Panc1 (cell line): Measurements from ENCODE around the gene STIP1. TPM values are rescaled to one million over a fixed set of nuclear protein-coding genes. Genes with fewer than 3 reads are reported as not detected.

Source experiments
- ATAC-seq: fragments of 200-7000 bp; cut with Tn5 transposase; 2 replicates; pipeline ENCODE4 v1.9.1; 2020; ENCODE audit warnings: mild to moderate bottlenecking, moderate library complexity
- Bru-seq: library from RNA; stranded (reverse); fragments of 400-500 nt; gene quantifications from one replicate; lab custom pipeline; 2021; lab: Mats Ljungman, UMichigan
- BruChase-seq, 2 experiments: library from RNA; stranded (reverse); fragments of 400-500 nt; gene quantifications; one replicate each; lab custom pipeline; 2021; lab: Mats Ljungman, UMichigan
- BruUV-seq: library from RNA; stranded (reverse); fragments of 400-500 nt; replicated peaks from 2 replicates; lab custom pipeline; 2021; lab: Mats Ljungman, UMichigan
- CTCF ChIA-PET: fragments of 300-600 bp; sonication (Branson Sonifier 250); formaldehyde crosslinking; loops from one replicate; lab custom pipeline; 2022; ENCODE audit warnings: antibody characterized with exemption; lab: Charles Lee
- POLR2A ChIA-PET: fragments of 300-600 bp; sonication (Branson Sonifier 250); formaldehyde crosslinking; loops from one replicate; lab custom pipeline; 2022; ENCODE audit warnings: antibody characterized with exemption; lab: Charles Lee
- DNase-seq: peaks from one replicate; pipeline ENCODE4 v3.0.0-alpha.2; 2010; ENCODE audit warnings: low read depth, low spot score
- H3K27ac ChIP-seq: 2 replicates; pipeline ENCODE4 v1.5.1; 2011; ENCODE audit warnings: mild to moderate bottlenecking, low read length, inconsistent platforms
- H3K27me3 ChIP-seq: fragments of 200-500 bp; sonication (Bioruptor generic); 2 replicates; pipeline ENCODE4 v1.6.0; 2014; ENCODE audit warnings: low read length, inconsistent platforms; ENCODE audit not compliant: control insufficient read depth, insufficient read depth
- H3K36me3 ChIP-seq: fragments of 200-500 bp; sonication (Bioruptor generic); 2 replicates; pipeline ENCODE4 v1.5.1; 2014; ENCODE audit warnings: inconsistent platforms, mild to moderate bottlenecking, low read length, moderate library complexity; ENCODE audit not compliant: control insufficient read depth, insufficient read depth
- H3K4me1 ChIP-seq: 2 replicates; pipeline ENCODE4 v1.5.1; 2011; ENCODE audit warnings: inconsistent platforms, mild to moderate bottlenecking, low read length, moderate library complexity; ENCODE audit not compliant: control insufficient read depth, insufficient read depth
- H3K4me3 ChIP-seq, 2 experiments: 2 replicates each; pipeline ENCODE4 v1.5.1; 2011 to 2012; ENCODE audit warnings: low read depth in 2 of 2, low read length in 2 of 2, mild to moderate bottlenecking in 2 of 2, inconsistent platforms in 1 of 2, moderate library complexity in 1 of 2
- H3K9me3 ChIP-seq: fragments of 200-500 bp; sonication (Bioruptor generic); 2 replicates; pipeline ENCODE4 v1.5.1; 2014; ENCODE audit warnings: low read depth, mild to moderate bottlenecking, inconsistent platforms, low read length, moderate library complexity; ENCODE audit not compliant: control insufficient read depth, insufficient read depth
- POLR2AphosphoS5 ChIP-seq: IDR thresholded peaks from 2 replicates; pipeline ENCODE4 v1.6.1; 2012; ENCODE audit warnings: mild to moderate bottlenecking, low read depth, low read length, moderate library complexity
- SIN3A ChIP-seq: IDR thresholded peaks from 2 replicates; pipeline ENCODE4 v1.6.1; 2012; ENCODE audit warnings: low read depth, mild to moderate bottlenecking, low read length, moderate library complexity, borderline replicate concordance; ENCODE audit not compliant: insufficient read depth
- TCF7L2 ChIP-seq: IDR thresholded peaks from 2 replicates; pipeline ENCODE4 v1.6.1; 2011; ENCODE audit warnings: mild to moderate bottlenecking, low read depth, low read length, inconsistent platforms
- in situ Hi-C: cut with HindIII; loops from 2 replicates; pipeline ENCODE4 v1.10.0; 2016; ENCODE audit warnings: low sequenced_read_pairs, low pct_unique_long_range_greater_than_20kb
- intact Hi-C: fragments of 100-400 bp; cut with micrococcal nuclease; formaldehyde crosslinking; loops from one replicate; pipeline ENCODE4 v1.10.0; 2022; ENCODE audit not compliant: unreplicated experiment
- long read RNA-seq: library from polyadenylated mRNA; unstranded; transcript quantifications from one replicate; pipeline ENCODE4 v2.0.0, GENCODE V29; 2021; ENCODE audit not compliant: unreplicated experiment
- polyA plus RNA-seq: library from polyadenylated mRNA; unstranded; fragments of >200 nt; gene quantifications from one replicate; pipeline ENCODE4 v1.2.1, GENCODE V29; 2012; ENCODE audit warnings: missing spikeins; ENCODE audit not compliant: insufficient read length
- total RNA-seq: library from RNA; stranded (reverse); gene quantifications from one replicate; pipeline ENCODE4 v1.2.1, GENCODE V29; 2021; ENCODE audit not compliant: unreplicated experiment
- TF ChIP-seq, protein P1 (sequence below), 2 experiments: IDR thresholded peaks; 2 replicates each; pipeline ENCODE4 v1.6.1; 2011 to 2012; ENCODE audit warnings: low read depth in 2 of 2, control low read depth in 1 of 2, low read length in 1 of 2, mild to moderate bottlenecking in 1 of 2, moderate library complexity in 1 of 2; ENCODE audit not compliant: insufficient read depth in 1 of 2
- TF ChIP-seq, protein P2 (sequence below): fragments of 450-650 bp; IDR thresholded peaks from 2 replicates; pipeline ENCODE4 v1.5.1; 2017; ENCODE audit warnings: mild to moderate bottlenecking

STIP1 gene
- 344 TPM for total RNA-seq
- 434 TPM for polyA plus RNA-seq
- Bru-seq, nascent RNA = percentile 94 among the genes with signal in this experiment
- BruChase-seq, experiment 1, labeled RNA remaining after a 2-hour chase = percentile 96 among the genes with signal in this experiment
- percentile 98 among the genes with signal in this experiment for BruChase-seq, experiment 2, labeled RNA remaining after a 6-hour chase
- long read RNA-seq, transcript STIP1-201 (14 exons, 2,196 nt) = major isoform, 559 of 716 reads
- long read RNA-seq, transcript STIP1-211 (5 exons, 772 nt) = minor isoform, 5 of 716 reads
- long read RNA-seq, partial matches to known transcripts = 32 of 716 reads
- long read RNA-seq, other reads (novel, unspliced or antisense) = 117 of 716 reads

DNA sequence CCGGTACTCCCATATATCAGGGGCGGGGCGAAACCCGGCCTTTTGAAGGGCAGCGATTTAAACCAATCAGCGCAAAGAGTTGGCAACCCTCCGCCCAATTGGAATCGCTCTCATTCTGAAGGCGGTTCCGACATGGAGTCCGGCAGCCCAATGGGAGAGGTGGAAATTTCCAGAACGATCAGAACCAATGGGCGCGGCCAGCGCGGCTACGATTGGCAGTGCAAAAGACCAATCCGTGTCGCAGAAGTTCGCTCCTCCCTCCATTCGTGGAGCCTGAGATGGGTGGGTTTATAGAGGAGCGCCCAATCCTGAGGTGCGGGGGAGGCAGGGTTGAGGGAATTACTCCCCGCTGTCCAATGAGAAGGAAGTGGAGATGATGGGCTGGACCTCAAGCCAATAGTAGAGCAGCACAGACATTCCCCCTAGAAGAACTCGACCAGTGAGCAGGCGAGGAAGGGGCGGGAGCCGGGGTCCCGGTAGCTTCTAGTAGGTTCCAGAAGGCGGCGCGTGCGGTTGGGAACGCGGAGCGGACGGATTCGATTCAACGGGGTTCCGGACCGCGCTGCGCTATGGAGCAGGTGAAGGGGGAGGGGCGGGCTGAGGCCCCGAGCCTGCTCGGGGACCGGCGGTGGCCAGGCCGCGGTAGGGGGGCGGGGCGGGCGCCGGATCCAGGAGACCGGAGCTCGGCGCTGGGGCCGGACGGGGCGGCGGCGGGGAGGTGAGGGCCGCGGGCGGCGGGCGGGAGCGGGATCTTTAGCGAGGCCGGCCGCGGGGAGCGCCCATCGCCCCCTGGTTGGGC is at the start of gene STIP1:
Gene STIP1, plus strand, starts transcription at position 479 of the 799 bp plus-strand sequence. Its CDS starts 91 bp downstream, at position 570.
- Histone ChIP-seq H3K9me3 (no peaks in the 10 kb centered on the region), H3K4me3 (peak within 1 kb of the TSS; percentile 83 to 90; a peak in 3 of 4 replicates), H3K27me3 (no peaks in the 10 kb centered on the region), H3K27ac (peak within 1 kb of the TSS; percentile 98), H3K36me3 (peaks cover 4% of the 10 kb centered on the region; the same call in 1 of the 2 replicates), H3K4me1 (peaks cover 39% of the 10 kb centered on the region)
- in situ Hi-C loops (no loop called here), intact Hi-C loops (no loop called here)
- ATAC-seq (peak; percentile 91), DNase-seq (peak; percentile 100)
- POLR2A ChIA-PET = interaction anchor here (0.6 kb wide), 2 partner anchors 11 to 324 kb away, joined by 5 to 8 read pairs; no protein-coding TSS in a partner anchor
- CTCF ChIA-PET = interaction anchor here (1.0 to 1.1 kb wide), 2 partner anchors 10 to 23 kb away, joined by 3 read pairs; no protein-coding TSS in a partner anchor
- no TSS peak for BruUV-seq
- TF ChIP-seq TCF7L2 (0 out of 2 replicates have a peak, but pooled peaks have one; percentile 22), SIN3A (peak; percentile 90; the same call in 1 of the 2 replicates), POLR2AphosphoS5 (no peak; the same call in 1 of the 2 replicates)
- TF ChIP-seq, protein P1, sequence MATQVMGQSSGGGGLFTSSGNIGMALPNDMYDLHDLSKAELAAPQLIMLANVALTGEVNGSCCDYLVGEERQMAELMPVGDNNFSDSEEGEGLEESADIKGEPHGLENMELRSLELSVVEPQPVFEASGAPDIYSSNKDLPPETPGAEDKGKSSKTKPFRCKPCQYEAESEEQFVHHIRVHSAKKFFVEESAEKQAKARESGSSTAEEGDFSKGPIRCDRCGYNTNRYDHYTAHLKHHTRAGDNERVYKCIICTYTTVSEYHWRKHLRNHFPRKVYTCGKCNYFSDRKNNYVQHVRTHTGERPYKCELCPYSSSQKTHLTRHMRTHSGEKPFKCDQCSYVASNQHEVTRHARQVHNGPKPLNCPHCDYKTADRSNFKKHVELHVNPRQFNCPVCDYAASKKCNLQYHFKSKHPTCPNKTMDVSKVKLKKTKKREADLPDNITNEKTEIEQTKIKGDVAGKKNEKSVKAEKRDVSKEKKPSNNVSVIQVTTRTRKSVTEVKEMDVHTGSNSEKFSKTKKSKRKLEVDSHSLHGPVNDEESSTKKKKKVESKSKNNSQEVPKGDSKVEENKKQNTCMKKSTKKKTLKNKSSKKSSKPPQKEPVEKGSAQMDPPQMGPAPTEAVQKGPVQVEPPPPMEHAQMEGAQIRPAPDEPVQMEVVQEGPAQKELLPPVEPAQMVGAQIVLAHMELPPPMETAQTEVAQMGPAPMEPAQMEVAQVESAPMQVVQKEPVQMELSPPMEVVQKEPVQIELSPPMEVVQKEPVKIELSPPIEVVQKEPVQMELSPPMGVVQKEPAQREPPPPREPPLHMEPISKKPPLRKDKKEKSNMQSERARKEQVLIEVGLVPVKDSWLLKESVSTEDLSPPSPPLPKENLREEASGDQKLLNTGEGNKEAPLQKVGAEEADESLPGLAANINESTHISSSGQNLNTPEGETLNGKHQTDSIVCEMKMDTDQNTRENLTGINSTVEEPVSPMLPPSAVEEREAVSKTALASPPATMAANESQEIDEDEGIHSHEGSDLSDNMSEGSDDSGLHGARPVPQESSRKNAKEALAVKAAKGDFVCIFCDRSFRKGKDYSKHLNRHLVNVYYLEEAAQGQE (IDR thresholded peaks at IDR 0.05; ENCODE audit: insufficient read depth in 1 of 2, low read depth in 2 of 2, low read length in 1 of 2) = no peak
- TF ChIP-seq, protein P2, sequence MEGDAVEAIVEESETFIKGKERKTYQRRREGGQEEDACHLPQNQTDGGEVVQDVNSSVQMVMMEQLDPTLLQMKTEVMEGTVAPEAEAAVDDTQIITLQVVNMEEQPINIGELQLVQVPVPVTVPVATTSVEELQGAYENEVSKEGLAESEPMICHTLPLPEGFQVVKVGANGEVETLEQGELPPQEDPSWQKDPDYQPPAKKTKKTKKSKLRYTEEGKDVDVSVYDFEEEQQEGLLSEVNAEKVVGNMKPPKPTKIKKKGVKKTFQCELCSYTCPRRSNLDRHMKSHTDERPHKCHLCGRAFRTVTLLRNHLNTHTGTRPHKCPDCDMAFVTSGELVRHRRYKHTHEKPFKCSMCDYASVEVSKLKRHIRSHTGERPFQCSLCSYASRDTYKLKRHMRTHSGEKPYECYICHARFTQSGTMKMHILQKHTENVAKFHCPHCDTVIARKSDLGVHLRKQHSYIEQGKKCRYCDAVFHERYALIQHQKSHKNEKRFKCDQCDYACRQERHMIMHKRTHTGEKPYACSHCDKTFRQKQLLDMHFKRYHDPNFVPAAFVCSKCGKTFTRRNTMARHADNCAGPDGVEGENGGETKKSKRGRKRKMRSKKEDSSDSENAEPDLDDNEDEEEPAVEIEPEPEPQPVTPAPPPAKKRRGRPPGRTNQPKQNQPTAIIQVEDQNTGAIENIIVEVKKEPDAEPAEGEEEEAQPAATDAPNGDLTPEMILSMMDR = no peak

DNA sequence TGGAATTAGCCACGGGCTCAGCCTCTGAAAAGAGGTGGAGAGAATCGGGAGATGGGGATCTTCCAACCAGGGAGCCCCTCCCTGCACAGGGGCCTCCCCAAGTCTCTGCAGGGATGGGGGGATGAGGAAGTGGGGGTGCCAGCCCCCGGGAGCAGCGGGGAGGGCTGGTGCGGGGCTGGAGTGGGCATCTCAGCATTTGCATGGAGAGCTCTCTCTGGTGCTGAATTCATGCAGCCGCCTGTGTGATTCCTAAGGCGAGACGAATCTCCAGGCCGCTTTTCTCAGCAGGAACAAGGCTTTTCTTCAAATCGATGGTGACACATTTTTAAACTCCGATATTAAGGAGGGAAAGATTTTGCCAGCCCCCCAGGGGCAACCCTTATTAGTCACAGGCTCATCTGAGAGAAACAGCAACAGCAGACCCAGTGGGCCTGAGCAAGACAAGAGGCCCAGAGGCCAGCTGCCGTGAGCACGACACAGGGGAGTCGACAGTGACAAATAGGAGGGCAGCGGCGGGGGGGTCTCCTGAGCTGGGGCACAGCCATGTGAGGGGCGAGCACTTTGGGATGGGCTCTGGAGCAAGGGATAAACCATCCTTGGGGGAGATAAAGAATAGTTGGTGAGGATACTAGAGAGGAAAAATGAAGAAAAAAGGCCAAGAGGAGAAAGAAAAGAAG is 49.1 kb upstream of the STIP1 start:
- CTCF ChIA-PET = no interaction called here

More for the DNA sequence above, 49.1 kb upstream of the STIP1 start:
- DNase-seq (no peak), ATAC-seq (no peak)
- in situ Hi-C loops = no loop called here
- TF ChIP-seq TCF7L2 (no peak), POLR2AphosphoS5 (no peak), SIN3A (no peak)
- TF ChIP-seq, protein P1 (IDR thresholded peaks at IDR 0.05; ENCODE audit: insufficient read depth in 1 of 2, low read depth in 2 of 2, low read length in 1 of 2) = peak in 1 of 2 experiments; percentile 25; a peak in 2 of 4 replicates
- TF ChIP-seq, protein P2 = no peak
- Histone ChIP-seq H3K27me3 (no peaks in the 10 kb centered on the region), H3K4me3 (no peak overlapping the region), H3K9me3 (no peaks in the 10 kb centered on the region), H3K4me1 (peaks cover 22% of the 10 kb centered on the region), H3K36me3 (no peaks in the 10 kb centered on the region), H3K27ac (no peak overlapping the region)
- intact Hi-C loops = no loop called here
- no TSS peak for BruUV-seq
- POLR2A ChIA-PET = no interaction called here
